ENCODE data around the gene FRMD5.

FRMD5 gene

DNA sequence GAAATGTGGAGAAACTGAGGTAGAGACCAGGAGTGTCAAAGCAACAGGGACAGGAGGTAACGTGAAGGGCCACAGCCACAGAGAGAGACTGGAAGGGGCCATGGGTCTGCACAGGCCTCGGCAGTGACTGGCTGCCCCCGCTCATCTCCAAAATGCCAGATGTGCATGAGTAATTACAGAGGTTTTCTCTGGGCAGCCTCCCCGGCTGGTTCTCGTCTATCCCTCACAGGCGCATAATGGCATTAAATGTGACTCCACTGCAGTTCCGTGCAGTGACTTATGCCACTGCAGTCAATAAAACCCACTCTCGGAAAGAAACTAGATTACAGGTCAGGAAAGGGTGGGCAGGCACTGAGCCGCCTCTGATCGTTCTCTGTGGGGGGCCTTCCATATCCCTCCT, 293.6 kb downstream of the FRMD5 start:
- H3K4me3 ChIP-seq (ENCODE audit: low read depth, low read length) = no peak overlapping the region

DNA sequence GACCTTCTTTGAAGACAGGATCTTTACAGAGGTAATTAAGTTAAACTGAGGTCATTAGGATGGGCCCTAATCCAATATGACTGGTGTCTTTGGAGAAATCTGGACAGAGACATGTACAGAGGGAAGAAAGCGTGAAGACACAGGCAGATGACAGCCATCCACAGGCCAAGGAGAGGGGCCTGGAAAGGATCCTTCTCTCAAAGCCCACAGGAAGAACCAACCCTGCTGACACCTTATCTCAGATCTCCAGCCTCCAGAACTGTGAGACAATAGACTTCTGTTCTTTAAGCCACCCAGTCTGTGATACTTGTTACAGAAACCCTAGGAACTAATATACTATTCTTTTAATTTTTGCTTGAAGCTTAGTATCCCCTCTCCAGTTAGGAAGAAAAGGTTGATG, 294.1 kb downstream of the FRMD5 start:
- H3K4me3 ChIP-seq (ENCODE audit: low read depth, low read length) = no peak overlapping the region

DNA sequence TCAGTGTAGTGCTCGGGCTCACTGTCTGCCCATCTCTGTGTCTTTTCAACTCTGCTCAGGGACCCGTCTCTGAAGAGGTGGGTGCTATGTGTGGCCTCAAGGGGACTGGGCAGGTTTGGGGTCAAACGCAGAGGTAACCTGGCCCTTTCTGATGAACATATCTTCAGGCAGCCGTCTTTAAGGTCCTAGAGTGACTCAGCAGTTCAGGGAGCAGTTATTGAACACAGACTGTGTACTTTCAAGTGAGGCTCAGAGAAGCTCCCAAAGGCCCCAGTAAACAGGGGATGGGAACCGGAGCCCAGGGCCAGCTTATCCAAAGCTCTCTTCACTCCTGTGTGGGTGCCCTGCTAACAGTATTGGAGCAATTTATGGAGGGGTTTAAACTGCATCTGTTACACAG, 295.1 kb downstream of the FRMD5 start:
- no peak overlapping the region for H3K4me3 ChIP-seq (ENCODE audit: low read depth, low read length)

DNA sequence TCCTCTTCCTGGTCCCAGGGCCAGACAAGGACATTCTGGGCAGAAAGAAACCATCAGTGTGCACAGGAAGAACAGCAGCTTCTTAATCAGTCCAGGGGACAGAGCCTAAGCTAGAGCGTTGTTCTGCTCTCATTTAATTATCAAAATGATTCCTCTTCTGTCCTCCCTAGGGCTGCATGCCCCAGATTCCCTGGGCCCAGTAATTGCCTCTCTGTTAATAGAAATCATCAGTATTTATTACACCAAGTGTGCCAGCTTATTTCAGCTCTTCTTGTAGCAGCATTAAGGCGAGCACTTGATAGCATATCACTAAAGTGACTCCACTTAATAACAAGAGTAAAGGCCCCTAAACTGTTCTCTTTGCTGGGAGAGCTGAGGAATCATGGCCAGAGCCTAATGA, 296.2 kb downstream of the FRMD5 start:
- no peak overlapping the region for H3K4me3 ChIP-seq (ENCODE audit: low read depth, low read length)

DNA sequence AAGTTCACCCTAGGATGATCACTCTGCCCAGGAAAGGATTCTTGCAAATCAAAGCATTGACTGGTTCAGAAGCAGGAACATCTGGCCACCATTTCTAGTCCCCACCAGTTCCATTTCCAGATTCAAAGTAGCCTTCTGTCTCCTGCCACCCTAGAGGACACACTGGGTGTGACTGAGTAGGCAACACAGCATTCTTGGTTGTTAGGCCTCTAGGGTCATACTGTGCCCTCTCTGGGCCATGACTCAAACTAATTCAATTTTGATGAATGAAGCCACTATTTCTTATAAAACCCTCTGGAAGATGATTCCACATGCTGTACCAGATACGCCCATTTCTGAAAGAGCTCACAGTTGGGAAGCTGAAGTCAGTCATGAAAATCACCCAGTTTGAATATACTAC, 298.5 kb downstream of the FRMD5 start:
- H3K4me3 ChIP-seq (ENCODE audit: low read depth, low read length) = no peak overlapping the region

DNA sequence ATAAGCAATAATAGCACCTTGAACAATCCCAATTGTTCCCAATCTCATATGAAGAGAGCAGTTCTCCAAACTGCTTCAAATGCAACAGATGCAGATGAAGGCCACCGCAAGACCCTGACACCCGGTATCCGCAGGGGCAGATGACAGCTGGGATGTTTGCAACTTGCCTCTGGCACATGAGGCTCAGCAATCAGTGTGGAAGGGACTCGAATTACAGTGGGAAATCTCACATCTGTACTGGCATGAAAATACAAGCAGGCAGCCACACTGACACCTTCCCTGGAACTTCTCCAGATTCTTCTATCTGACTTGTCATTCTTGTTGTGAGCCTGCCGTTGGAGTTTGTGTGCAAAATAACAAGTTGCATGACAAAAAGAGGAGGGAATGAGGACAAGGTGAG, 299.5 kb downstream of the FRMD5 start:
- no peak overlapping the region for H3K4me3 ChIP-seq (ENCODE audit: low read depth, low read length)

DNA sequence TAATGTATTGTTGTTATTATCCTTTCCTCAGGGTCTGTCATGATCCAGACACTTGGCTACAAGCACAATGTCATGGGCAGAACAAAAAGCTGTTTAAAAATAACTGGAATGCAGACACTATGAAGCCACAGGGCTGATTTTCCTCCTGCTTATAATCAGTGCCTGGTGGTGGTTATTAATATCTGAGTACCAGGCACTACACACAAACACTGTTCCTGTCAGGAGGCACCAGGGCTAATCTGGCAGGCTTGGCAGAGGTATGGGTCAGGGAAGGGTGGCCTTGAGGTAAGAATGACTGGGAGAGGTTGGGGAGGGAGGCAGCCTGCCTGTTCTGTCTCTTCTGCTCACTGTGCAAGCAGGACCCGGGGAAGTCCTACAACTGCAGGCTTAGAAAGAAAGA, 301.1 kb downstream of the FRMD5 start:
- no peak overlapping the region for H3K4me3 ChIP-seq (ENCODE audit: low read depth, low read length)

DNA sequence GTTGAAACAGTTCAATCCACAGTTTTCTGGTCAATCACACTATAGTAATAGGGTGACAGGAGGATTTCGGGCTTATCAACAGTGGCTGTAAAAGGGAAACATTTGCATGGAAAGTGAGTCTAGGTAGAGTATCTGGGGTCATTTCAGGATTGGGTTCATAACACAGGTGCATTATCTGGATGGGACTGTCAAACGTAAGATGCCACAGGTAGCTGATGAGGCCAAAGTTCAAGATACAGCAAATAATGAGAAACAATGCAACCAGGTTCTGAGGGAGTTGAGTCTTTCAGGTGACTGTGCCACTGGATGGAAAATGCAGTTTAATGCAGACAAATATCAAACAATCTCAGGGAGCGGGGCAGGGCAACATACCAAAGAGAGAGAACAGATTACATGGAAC, 306.0 kb downstream of the FRMD5 start:
- H3K4me3 ChIP-seq (ENCODE audit: low read depth, low read length) = no peak overlapping the region

DNA sequence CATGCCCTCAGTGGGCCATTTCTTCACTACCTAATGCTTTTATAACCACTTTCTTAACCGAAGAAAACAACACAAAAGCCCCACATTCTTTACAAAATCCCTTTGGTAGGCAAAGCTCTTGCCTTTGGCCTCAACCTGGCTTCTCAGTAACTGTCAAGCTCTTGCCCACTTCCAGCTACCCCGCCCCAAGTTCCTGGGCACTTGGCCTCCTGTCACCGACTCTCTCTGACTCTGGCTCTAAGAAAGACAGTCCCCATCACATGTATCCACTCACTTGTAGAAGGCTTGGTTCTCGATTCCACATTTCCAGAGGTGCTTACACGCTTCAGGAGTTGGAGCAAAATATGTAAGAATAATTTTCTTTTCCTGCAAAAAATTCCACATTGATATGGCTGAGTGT, 307.2 kb downstream of the FRMD5 start:
- no peak overlapping the region for H3K4me3 ChIP-seq (ENCODE audit: low read depth, low read length)

DNA sequence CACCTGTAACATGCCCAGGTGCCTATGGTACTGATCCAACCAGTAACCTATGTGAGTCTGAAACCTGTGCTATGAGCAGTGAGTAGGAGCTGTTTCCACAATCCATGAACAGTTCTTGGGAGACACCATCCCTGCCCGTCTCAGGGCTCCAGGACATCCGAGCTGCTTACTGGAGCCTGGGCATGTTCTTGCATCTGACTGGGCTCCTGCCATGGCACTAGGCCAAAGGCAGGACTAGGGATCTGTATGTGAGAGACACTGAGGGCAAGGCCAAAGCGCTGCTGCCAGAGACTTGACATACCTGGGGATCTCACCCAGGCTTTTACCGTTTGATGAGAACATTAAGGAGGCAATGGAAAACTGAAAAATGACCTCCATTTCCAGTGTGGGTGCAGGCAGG, 308.5 kb downstream of the FRMD5 start:
- H3K4me3 ChIP-seq (ENCODE audit: low read depth, low read length) = no peak overlapping the region

DNA sequence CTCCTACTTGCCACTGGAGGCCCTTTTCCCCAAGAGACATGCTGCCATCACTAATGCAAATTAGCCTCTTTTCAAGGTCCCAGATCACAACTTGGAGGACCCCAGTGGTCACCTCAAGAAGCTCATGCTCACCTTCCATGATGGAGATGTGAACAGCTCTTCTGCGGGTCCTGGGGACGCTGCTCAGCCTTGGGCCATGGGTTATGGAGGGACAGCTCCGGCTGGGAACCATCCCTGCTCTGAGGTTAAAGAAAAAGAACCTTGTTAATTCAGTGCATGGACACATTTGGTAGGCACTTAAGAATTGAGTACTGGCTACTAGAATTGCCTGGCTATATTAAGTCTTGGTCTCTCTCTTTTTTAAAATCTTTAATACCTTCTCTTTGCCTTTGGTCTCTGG, 311.5 kb downstream of the FRMD5 start:
- no peak overlapping the region for H3K4me3 ChIP-seq (ENCODE audit: low read depth, low read length)

DNA sequence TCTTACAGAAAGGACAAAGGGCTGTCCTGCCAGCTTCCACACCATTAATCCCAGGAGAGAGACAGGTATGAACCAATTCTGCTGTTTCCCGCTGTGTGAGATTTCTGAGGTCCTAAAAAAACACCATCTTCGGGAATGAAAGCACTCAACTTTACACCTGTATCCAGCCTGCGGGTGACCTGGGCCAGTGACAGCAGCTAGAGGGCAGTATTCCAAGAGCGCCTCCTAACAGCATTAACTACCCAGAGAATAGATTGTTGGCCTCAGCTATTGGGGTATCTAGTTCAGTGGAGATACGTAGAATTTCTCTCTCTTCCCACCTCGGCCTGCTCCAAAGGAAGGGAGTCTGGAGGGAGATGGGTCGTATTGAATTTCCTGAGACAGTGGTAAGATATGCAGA, 313.1 kb downstream of the FRMD5 start:
- H3K4me3 ChIP-seq (ENCODE audit: low read depth, low read length) = no peak overlapping the region

DNA sequence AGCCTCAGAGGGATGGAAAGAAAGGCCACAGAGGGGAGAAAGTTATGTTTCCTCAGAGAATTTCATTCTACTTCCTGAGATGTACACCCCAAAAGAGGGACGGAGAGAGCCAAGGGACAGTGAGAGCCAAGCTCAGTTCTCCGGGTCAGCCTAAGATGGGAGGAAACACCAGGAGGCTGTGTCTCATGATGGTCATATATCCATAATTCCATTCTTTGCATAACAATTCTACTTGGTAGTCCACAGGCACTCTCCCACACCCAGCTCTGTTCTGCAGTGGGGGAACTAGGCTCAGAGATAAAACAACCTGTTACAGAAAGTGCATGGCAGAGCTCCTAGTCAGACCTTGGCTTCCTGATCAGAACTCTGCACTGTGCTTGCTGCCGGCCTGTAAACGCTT, 313.8 kb downstream of the FRMD5 start:
- no peak overlapping the region for H3K4me3 ChIP-seq (ENCODE audit: low read depth, low read length)

DNA sequence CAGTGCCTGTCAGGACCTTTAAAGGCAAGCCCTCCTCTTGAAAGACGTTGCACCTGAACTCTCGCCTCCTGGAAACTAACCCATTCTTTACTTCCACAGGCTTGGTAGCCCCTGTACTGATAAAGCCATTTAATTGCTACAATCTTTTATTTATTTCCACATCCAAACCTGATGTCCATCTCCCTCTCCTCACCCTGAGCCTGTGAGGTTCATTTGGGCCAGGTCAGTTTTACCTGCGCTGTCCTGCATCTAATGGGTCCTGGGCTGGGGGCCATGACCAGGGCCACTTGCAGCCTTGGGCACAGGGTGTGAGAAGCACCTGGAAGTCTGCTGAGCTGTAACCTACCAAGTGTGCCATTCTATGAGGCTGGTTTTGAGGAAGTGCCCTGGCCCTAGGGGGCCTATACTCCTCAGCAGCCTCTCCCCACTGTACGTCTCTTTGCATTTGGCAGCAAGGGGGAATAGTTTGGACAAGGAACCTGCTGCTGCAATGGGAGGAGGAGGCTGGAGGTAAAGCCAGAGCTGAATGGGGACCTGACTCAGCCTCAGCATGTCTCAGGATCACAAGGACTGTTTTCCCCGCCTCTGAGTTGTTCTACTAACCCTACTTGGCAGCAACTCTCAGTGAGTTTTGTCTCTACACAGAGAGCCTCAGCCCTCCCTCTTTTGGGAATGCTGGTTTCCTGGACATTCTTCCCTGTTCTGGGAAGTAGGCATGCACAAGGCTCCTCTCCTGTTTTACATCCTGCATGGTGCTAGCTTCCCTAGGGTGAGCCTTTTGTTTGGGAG, 314.5 kb downstream of the FRMD5 start:
- no peak overlapping the region for H3K4me3 ChIP-seq (ENCODE audit: low read depth, low read length)

DNA sequence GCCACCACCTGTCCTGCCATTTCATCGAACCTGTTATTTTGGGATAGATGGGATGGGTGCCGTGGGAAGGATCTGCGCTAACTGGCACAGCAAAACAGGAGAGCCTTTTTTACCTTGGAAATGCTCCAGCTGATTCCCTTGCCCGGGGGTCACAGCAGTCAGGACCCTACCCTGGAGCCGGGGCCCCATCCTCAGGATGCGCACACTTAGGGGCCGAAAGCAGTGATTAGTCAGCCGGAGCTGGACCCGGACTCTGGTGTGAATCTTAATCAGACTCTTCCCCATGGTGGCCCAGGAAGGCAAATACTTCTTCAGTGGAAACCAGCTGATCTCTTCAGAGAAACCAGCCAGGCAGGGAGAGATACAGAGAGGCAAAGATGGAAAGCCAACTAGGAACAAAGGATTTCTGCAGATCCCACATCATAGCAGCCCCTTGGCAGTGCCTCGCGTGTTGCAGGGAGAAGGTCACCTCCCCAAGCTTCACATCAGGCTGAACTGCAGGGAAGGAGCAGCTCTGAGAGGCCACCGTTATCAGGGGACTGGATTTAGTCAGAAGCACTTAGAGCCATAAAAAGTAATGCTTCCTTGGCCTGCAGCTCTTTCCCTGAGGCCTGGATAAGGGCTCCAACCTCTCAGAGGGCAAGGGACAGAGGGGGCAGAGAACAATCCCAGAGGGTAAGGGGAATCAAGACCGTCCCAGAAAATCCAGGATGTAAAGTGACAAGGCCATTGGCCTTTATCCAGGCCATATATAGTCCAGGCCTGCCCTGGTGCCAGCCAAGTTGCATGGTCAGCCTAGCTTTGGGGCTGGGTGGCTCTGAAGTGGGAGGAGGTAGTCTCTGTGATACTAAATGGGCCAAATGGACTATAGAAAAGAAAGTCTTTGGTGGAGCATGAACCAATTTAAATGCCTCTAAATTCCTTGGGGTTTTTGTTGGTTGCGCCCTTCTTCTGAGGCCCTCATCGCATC, 315.4 kb downstream of the FRMD5 start:
- H3K4me3 ChIP-seq (ENCODE audit: low read depth, low read length) = no peak overlapping the region

DNA sequence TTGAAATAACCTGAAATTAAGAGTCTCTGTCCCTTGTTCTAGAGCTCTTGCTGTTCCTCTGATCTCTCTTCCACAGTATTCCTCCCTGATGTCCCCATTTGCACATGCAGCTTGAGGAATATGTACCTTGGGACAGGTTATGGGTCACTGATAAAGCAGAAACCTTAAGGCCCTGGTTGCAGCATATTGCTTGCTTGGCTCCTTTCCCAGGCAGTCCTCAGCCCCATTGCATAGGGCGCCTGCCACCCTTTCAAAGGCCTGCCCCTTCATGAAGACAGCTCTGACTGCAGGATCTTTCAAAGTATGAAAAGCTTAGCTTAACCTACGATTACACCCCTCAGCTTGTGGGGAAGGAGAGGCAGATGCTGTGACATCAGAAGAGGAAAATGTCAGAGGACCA, 316.6 kb downstream of the FRMD5 start:
- H3K4me3 ChIP-seq (ENCODE audit: low read depth, low read length) = no peak overlapping the region

DNA sequence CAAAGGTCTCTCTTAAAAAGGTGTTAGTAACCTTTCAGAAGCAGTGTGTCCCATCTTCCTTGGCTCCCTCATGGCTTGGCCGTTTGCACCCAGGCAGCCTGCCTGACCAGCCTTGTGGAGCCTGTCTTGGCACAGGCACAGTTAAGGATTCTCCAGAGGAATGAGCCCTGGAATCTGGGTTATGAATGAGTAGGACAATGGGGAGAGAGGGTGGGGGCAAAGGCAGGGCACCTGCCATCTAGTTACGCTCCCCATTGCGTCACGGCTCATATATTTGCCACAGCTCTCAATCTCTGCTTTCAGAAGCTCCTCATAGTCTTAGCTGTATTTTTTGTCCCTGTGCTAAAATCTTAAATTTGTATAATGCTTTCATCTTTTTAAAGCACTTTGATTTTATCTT, 317.7 kb downstream of the FRMD5 start:
- no peak overlapping the region for H3K4me3 ChIP-seq (ENCODE audit: low read depth, low read length)

DNA sequence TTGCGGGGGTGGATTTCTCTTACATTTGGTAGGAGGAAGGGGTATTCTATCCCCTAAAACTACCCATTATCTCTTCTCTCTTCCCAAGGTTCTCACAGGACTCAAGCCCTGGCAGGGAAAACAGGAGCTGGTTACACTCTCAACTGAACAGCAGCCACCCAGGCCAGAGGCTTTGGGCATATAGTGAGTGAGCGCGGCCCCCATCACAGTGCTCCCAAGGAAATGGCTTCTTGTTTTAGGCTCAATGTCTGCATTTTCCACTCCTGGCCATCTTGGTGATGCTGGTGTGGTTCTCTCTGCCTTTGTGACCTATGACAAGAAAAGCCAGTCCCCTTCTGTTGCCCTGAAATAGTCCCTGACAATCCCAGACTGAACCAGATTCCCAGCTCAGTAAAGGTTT, 318.2 kb downstream of the FRMD5 start:
- no peak overlapping the region for H3K4me3 ChIP-seq (ENCODE audit: low read depth, low read length)

DNA sequence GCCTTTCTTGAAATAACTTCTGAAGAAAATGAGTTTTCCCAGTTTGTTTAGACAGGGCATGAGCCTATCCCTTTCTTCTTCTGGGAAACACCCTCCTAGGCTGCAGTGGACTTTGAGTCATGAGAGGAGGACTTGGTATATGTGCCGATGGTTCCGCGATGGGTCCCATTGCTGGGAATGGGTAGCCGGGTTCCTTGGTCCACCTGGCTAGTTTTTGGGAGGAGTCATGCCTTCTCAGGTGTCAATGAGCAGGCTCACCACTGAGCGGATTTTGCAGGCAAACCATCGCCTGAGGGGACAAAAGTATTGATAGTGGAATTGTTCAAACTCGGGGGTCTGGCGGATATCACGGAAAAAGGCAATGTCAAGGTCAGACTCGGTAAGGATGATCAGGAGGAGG, 321.4 kb downstream of the FRMD5 start:
- H3K4me3 ChIP-seq (ENCODE audit: low read depth, low read length) = no peak overlapping the region

DNA sequence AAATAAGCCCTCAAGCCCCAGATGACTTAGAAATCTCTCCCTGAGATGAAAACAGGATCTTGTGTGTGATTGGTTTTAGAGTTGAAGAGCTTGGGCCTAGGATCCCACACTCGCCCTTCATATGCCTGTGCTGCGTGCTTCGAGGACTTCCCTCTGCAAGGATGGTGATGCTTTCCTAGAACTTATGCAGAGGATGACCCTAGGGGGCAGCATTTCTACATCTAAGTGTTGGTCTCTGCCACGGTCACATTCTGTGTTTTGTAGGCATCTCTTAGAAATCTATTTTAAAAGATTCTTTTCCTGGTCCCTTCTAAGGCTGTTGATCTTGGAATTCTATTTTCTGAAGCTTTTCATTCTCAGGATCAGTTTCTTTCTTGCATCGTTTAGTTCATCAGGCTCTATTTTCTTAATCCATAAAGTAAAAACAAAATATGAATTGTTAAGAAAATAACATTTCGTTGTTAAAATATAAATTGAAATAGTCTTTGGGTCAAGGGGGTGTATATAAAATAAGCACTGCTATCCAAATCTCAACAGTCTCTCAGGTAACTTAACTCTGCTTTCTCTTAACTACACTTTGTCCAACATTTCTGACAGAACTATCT, 322.6 kb downstream of the FRMD5 start:
- no peak overlapping the region for H3K4me3 ChIP-seq (ENCODE audit: low read depth, low read length)

DNA sequence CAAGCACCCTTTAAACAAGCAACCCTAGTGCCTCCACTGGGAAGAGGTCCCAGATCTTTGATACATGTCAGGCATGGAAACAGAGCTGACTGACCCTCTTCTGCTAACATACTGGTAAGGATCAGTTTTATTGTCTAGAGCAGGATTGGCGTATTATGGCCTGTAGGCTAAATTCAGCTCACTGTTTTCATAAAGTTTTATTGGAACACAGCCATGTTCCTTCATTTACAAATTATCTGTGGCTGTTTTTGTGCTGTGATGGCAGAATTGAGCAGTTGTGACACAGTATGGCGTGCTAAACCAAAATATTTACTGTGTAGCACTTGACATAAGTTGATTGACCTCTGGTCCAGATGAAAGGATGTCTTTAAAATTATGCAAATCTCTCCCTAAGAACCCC, 323.2 kb downstream of the FRMD5 start:
- H3K4me3 ChIP-seq (ENCODE audit: low read depth, low read length) = no peak overlapping the region

DNA sequence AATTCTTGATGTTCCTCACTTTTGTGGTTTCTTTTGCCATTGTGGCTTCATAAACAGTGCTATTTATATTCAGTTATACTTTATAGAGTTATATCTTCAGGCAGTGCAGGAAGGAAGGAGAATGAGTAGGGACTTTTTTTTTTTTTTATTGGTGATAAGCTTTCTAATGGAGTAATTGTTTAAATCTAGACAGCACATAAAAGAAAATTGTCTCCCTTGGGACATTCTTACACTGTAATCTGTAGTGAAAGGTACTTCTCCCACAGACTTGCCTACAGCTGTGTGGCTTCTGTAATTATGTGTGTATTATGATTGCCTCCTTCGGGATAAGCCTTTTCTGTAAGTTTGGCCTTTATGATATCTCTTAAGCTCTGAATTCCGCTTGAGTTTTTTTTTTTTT, 326.7 kb downstream of the FRMD5 start:
- H3K4me3 ChIP-seq (ENCODE audit: low read depth, low read length) = no peak overlapping the region
